GM12878 (cell line): ENCODE measurements around the gene CEND1.

Source experiments
- EZH2 ChIP-seq: IDR thresholded peaks from 2 replicates; pipeline ENCODE4 v1.6.1; 2012; ENCODE audit warnings: low read depth, mild to moderate bottlenecking, control low read depth, inconsistent platforms, low read length, borderline replicate concordance; ENCODE audit not compliant: control insufficient read depth
- FOXK2 ChIP-seq: fragments of 450-650 bp; IDR thresholded peaks from 2 replicates; pipeline ENCODE4 v1.6.1; 2017; ENCODE audit warnings: mild to moderate bottlenecking, moderate library complexity
- HDGF ChIP-seq: fragments of 450-650 bp; IDR thresholded peaks from 2 replicates; pipeline ENCODE4 v1.6.1; 2016; ENCODE audit warnings: antibody characterized with exemption
- MLLT1 ChIP-seq: fragments of 450-650 bp; IDR thresholded peaks from 2 replicates; pipeline ENCODE4 v1.6.1; 2016; ENCODE audit warnings: mild to moderate bottlenecking
- MTA2 ChIP-seq: fragments of 450-650 bp; IDR thresholded peaks from 2 replicates; pipeline ENCODE4 v1.6.1; 2016; ENCODE audit warnings: low read depth, mild to moderate bottlenecking, moderate library complexity
- MTA3 ChIP-seq: IDR thresholded peaks from 2 replicates; pipeline ENCODE4 v1.6.1; 2012; ENCODE audit warnings: low read length, inconsistent platforms, borderline replicate concordance
- MXI1 ChIP-seq: fragments of 150-350 bp; IDR thresholded peaks from 2 replicates; pipeline ENCODE4 v1.6.1; 2011; ENCODE audit warnings: low read depth, mild to moderate bottlenecking, inconsistent platforms, low read length, improper control_type of control experiment
- NFYB ChIP-seq: IDR thresholded peaks from 2 replicates; pipeline ENCODE4 v1.6.1; 2011; ENCODE audit warnings: low read depth, mild to moderate bottlenecking, low read length, improper control_type of control experiment, moderate library complexity; ENCODE audit not compliant: insufficient read depth
- POLR2A ChIP-seq: IDR thresholded peaks from 2 replicates; pipeline ENCODE4 v1.6.1; 2011; ENCODE audit warnings: low read depth, mild to moderate bottlenecking, low read length
- RAD51 ChIP-seq: fragments of 450-650 bp; IDR thresholded peaks from 2 replicates; pipeline ENCODE4 v1.6.1; 2016; ENCODE audit warnings: moderate library complexity, mild to moderate bottlenecking, inconsistent platforms
- TF ChIP-seq, protein P1 (sequence below), 3 experiments: IDR thresholded peaks in 2 of 3; conservative IDR thresholded peaks in 1 of 3; 2 replicates each; pipeline ENCODE4 v1.5.1; 2011; ENCODE audit warnings: low read depth in 3 of 3, low read length in 3 of 3, mild to moderate bottlenecking in 3 of 3, control low read depth in 2 of 3, moderate library complexity in 2 of 3, inconsistent platforms in 1 of 3, mixed read lengths in 1 of 3; ENCODE audit not compliant: control insufficient read depth in 2 of 3, insufficient read depth in 1 of 3; ENCODE audit errors: extremely low read depth in 1 of 3
- TF ChIP-seq, protein P2 (sequence below): IDR thresholded peaks from 2 replicates; pipeline ENCODE4 v1.6.1; 2012; ENCODE audit warnings: mild to moderate bottlenecking, low read depth, low read length

GRCh38 chr11:791658-792534 lies 2.0 kb upstream of the CEND1 start:
- TF ChIP-seq, protein P1, sequence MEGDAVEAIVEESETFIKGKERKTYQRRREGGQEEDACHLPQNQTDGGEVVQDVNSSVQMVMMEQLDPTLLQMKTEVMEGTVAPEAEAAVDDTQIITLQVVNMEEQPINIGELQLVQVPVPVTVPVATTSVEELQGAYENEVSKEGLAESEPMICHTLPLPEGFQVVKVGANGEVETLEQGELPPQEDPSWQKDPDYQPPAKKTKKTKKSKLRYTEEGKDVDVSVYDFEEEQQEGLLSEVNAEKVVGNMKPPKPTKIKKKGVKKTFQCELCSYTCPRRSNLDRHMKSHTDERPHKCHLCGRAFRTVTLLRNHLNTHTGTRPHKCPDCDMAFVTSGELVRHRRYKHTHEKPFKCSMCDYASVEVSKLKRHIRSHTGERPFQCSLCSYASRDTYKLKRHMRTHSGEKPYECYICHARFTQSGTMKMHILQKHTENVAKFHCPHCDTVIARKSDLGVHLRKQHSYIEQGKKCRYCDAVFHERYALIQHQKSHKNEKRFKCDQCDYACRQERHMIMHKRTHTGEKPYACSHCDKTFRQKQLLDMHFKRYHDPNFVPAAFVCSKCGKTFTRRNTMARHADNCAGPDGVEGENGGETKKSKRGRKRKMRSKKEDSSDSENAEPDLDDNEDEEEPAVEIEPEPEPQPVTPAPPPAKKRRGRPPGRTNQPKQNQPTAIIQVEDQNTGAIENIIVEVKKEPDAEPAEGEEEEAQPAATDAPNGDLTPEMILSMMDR (IDR thresholded peaks at IDR 0.05 in 2 of 3, conservative IDR thresholded peaks at IDR 0.05 in 1 of 3; ENCODE audit: control insufficient read depth in 2 of 3, extremely low read depth in 1 of 3, insufficient read depth in 1 of 3, low read depth in 3 of 3, low read length in 3 of 3) = no peak
- no peak for TF ChIP-seq MTA3
- no peak for TF ChIP-seq FOXK2
- no peak for TF ChIP-seq HDGF
- TF ChIP-seq, protein P2, sequence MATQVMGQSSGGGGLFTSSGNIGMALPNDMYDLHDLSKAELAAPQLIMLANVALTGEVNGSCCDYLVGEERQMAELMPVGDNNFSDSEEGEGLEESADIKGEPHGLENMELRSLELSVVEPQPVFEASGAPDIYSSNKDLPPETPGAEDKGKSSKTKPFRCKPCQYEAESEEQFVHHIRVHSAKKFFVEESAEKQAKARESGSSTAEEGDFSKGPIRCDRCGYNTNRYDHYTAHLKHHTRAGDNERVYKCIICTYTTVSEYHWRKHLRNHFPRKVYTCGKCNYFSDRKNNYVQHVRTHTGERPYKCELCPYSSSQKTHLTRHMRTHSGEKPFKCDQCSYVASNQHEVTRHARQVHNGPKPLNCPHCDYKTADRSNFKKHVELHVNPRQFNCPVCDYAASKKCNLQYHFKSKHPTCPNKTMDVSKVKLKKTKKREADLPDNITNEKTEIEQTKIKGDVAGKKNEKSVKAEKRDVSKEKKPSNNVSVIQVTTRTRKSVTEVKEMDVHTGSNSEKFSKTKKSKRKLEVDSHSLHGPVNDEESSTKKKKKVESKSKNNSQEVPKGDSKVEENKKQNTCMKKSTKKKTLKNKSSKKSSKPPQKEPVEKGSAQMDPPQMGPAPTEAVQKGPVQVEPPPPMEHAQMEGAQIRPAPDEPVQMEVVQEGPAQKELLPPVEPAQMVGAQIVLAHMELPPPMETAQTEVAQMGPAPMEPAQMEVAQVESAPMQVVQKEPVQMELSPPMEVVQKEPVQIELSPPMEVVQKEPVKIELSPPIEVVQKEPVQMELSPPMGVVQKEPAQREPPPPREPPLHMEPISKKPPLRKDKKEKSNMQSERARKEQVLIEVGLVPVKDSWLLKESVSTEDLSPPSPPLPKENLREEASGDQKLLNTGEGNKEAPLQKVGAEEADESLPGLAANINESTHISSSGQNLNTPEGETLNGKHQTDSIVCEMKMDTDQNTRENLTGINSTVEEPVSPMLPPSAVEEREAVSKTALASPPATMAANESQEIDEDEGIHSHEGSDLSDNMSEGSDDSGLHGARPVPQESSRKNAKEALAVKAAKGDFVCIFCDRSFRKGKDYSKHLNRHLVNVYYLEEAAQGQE = no peak
- TF ChIP-seq POLR2A = peak; percentile 22; the same call in 1 of the 2 replicates
- no peak for TF ChIP-seq EZH2
- TF ChIP-seq RAD51 = no peak
- no peak for TF ChIP-seq MTA2
- no peak for TF ChIP-seq NFYB
- no peak for TF ChIP-seq MXI1
- no peak for TF ChIP-seq MLLT1
